ENCODE data around the gene VASP. TPM values are rescaled to one million over a fixed set of nuclear protein-coding genes. Genes with fewer than 3 reads are reported as not detected.

The VASP gene
- polyA plus RNA-seq, 2 of the 4 experiments (the other 2 are of a cell fraction) = 64.5 to 94.3 TPM

GRCh38 chr19:45469132-45469944 is 37.9 kb upstream of the VASP start:
- CTCF ChIA-PET = interaction anchor here (1.0 to 33.4 kb wide), 9 partner anchors 9 to 225 kb away, joined by 3 to 1883 read pairs (median 10); partner anchors contain the start of gene ERCC1
- ATAC-seq = peak; percentile 58 to 63

GRCh38 chr19:45469945-45470761 is 37.1 kb upstream of the VASP start:
- ATAC-seq (peak; percentile 7 to 12; a peak in 5 of 6 replicates), DNase-seq (ENCODE audit: low read depth in 1 of 2, low spot score in 1 of 2) (peak in 1 of 2 experiments; percentile 71), FAIRE-seq (no peak)
- Histone ChIP-seq H3K4me3 (peak overlapping the region; percentile 58), H3K4me2 (peak overlapping the region; percentile 96), H3K9me3 (no peaks in the 10 kb centered on the region), H3K4me1 (peaks cover 24% of the 10 kb centered on the region), H3K27ac (peak overlapping the region in 1 of 2 experiments; percentile 1; a peak in 1 of 6 replicates)
- 40% methylated on average over 33 of the region's 33 CpGs for WGBS (ENCODE audit: missing lambda C conversion rate)
- ChIA-PET CTCF (interaction anchor here (0.9 to 33.4 kb wide), 9 partner anchors 8 to 68 kb away, joined by 3 to 1883 read pairs (median 10); partner anchors contain the start of gene ERCC1), POLR2A (interaction anchor here (1.2 to 3.5 kb wide), 6 partner anchors 8 to 291 kb away, joined by 5 to 40 read pairs (median 8); partner anchors contain the start of genes BLOC1S3, ERCC1 and TRAPPC6A)
- peak; percentile 23; the same call in 1 of the 2 replicates for TF ChIP-seq HOXA7 (CRISPR knock-in tag; IDR thresholded peaks at IDR 0.05)
- no peak for TF ChIP-seq FOSL2 (IDR thresholded peaks at IDR 0.05)
- peak; percentile 27; the same call in 1 of the 2 replicates for TF ChIP-seq FOSL2 (CRISPR knock-in tag; IDR thresholded peaks at IDR 0.05)
- TF ChIP-seq FOSB (CRISPR knock-in tag; IDR thresholded peaks at IDR 0.05) = 0 out of 2 replicates have a peak, but pooled peaks have one; percentile 16
- TF ChIP-seq CEBPB (IDR thresholded peaks at IDR 0.05) = no peak
- no peak for TF ChIP-seq ZFP36 (IDR thresholded peaks at IDR 0.05; ENCODE audit: borderline replicate concordance, partially characterized antibody)
- TF ChIP-seq HMGXB4 (CRISPR knock-in tag; IDR thresholded peaks at IDR 0.05; ENCODE audit: borderline replicate concordance) = peak; percentile 62; the same call in 1 of the 2 replicates
- peak; percentile 89 for TF ChIP-seq POLR2AphosphoS2 (conservative IDR thresholded peaks at IDR 0.05; ENCODE audit: low read length)
- 0 out of 2 replicates have a peak, but pooled peaks have one; percentile 1 for TF ChIP-seq TFCP2L1 (CRISPR knock-in tag; IDR thresholded peaks at IDR 0.05)
- TF ChIP-seq HOXB13 (CRISPR knock-in tag; IDR thresholded peaks at IDR 0.05; ENCODE audit: low read depth) = 0 out of 2 replicates have a peak, but pooled peaks have one; percentile 21
- 0 out of 2 replicates have a peak, but pooled peaks have one; percentile 7 for TF ChIP-seq ZC3H11A (IDR thresholded peaks at IDR 0.05)
- peak; percentile 60; the same call in 1 of the 2 replicates for TF ChIP-seq TP53 (CRISPR knock-in tag; IDR thresholded peaks at IDR 0.05)
- TF ChIP-seq RARB (CRISPR knock-in tag; IDR thresholded peaks at IDR 0.05) = 0 out of 2 replicates have a peak, but pooled peaks have one; percentile 23
- TF ChIP-seq RCOR1 (IDR thresholded peaks at IDR 0.05; ENCODE audit: low read depth, low read length) = no peak

More at GRCh38 chr19:45469132-45469944, 37.9 kb upstream of the VASP start:
- Histone ChIP-seq H3K4me3 (peak overlapping the region; percentile 58), H3K4me2 (peak overlapping the region; percentile 96), H3K27ac (peak overlapping the region; percentile 55 to 86), H3K9me3 (no peaks in the 10 kb centered on the region), H3K4me1 (peaks cover 24% of the 10 kb centered on the region)
- FAIRE-seq (peak; percentile 86), DNase-seq (ENCODE audit: low read depth in 1 of 2, low spot score in 1 of 2) (peak; percentile 78 to 94)
- under 1% methylated on average over 65 of the region's 66 CpGs for WGBS (ENCODE audit: missing lambda C conversion rate)
- POLR2A ChIA-PET = interaction anchor here (0.5 to 3.5 kb wide), 16 partner anchors 9 to 291 kb away, joined by 3 to 40 read pairs (median 4); partner anchors contain the start of genes BLOC1S3, ERCC1 and TRAPPC6A
- TF ChIP-seq USF2 (IDR thresholded peaks at IDR 0.05) = peak; percentile 46
- TF ChIP-seq RARB (CRISPR knock-in tag; IDR thresholded peaks at IDR 0.05) = 0 out of 2 replicates have a peak, but pooled peaks have one; percentile 60
- TF ChIP-seq CHD4 (IDR thresholded peaks at IDR 0.05; ENCODE audit: borderline replicate concordance) = no peak
- TF ChIP-seq ESRRA (IDR thresholded peaks at IDR 0.05; ENCODE audit: borderline replicate concordance, low read length) = no peak
- TF ChIP-seq HOXA7 (CRISPR knock-in tag; IDR thresholded peaks at IDR 0.05) = peak; percentile 66; the same call in 1 of the 2 replicates
- peak; percentile 97 for TF ChIP-seq TFCP2L1 (CRISPR knock-in tag; IDR thresholded peaks at IDR 0.05)
- TF ChIP-seq FOSL2 (IDR thresholded peaks at IDR 0.05) = no peak
- peak; percentile 60 for TF ChIP-seq FOSL2 (CRISPR knock-in tag; IDR thresholded peaks at IDR 0.05)
- TF ChIP-seq MAZ (IDR thresholded peaks at IDR 0.05; ENCODE audit: borderline replicate concordance, low read depth, low read length) = 0 out of 2 replicates have a peak, but pooled peaks have one; percentile 8
- peak; percentile 55; the same call in 1 of the 2 replicates for TF ChIP-seq GATA3 (IDR thresholded peaks at IDR 0.05; ENCODE audit: borderline replicate concordance)
- 0 out of 5 replicates have a peak, but pooled peaks of 1 of the 2 experiments have one; percentile 26 for TF ChIP-seq JUN (IDR thresholded peaks at IDR 0.05)
- no peak; the same call in 1 of the 2 replicates for TF ChIP-seq HMGXB4 (CRISPR knock-in tag; IDR thresholded peaks at IDR 0.05; ENCODE audit: borderline replicate concordance)
- TF ChIP-seq MAX (IDR thresholded peaks at IDR 0.05) = peak; percentile 92
- TF ChIP-seq RFX5 (IDR thresholded peaks at IDR 0.05) = peak; percentile 86
- TF ChIP-seq HOXB5 (CRISPR knock-in tag; IDR thresholded peaks at IDR 0.05) = peak; percentile 89
- no peak for TF ChIP-seq RCOR1 (IDR thresholded peaks at IDR 0.05; ENCODE audit: low read depth, low read length)
- no peak for TF ChIP-seq SMC3 (IDR thresholded peaks at IDR 0.05)
- no peak for TF ChIP-seq JUNB (IDR thresholded peaks at IDR 0.05)
- TF ChIP-seq PHF8 (IDR thresholded peaks at IDR 0.05; ENCODE audit: borderline replicate concordance, low read depth) = peak; percentile 63; the same call in 1 of the 2 replicates
- TF ChIP-seq FOSB (CRISPR knock-in tag; IDR thresholded peaks at IDR 0.05) = 0 out of 2 replicates have a peak, but pooled peaks have one; percentile 95
- TF ChIP-seq POLR2A (IDR thresholded peaks at IDR 0.05; ENCODE audit: low read length) = peak; percentile 28; the same call in 1 of the 2 replicates

All from A549 (cell line).